Dedifferentiated amniotic fluid mesenchymal stem cell (primary cell): ENCODE data around the gene ZBED6.
"Not testable (repeated sequence)": the region's sequence is repeated elsewhere in the genome, so short reads cannot be mapped to it uniquely, and the experiment has no call there.

ENCODE experiments used
- DNase-seq: peaks from one replicate; pipeline ENCODE4 v3.0.0-alpha.2; 2016; ENCODE audit errors: extremely low spot score

ZBED6 gene

GRCh38 chr1:203781962-203782361 is 13.5 kb upstream of the ZBED6 start:
- DNase-seq, result no peak

DNA sequence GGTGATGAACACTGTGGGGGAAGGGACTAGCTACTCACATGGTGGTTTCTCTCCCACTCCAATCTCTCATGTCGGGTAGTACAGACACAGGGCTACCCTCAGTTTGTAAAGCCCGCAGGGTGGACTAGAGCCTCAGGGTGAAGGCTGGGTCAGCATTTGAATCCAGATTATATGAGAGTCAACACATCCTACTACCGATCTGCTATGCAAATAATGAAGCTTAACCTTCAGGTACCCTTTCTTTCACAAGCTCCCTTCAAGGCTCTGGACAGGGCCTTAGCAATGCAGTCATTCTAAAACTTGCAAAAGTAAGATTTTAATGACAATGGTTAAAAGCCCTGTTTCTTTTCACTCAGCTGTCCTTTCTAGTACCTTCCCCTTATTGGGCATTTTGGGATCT is 5.5 kb upstream of the ZBED6 start:
- no peak for DNase-seq

DNA sequence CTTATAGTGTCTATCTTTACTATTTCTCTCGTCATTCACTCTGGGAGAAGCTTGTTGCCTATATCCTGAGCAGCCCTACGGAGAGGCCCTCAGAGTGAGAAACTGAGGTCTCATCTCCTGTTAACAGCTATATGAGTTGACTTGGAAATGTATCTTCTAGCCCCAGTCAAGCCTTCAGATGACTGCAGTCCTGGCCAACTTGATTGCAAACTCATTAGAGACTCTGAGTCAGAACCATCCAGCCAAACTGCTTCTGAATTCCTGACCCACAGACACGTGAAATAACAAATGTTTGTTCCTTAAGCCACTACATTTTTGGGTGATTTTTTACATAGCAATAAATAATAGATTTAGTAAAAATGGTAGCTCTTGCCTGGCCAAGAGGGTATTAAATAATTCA is 3.9 kb upstream of the ZBED6 start:
- no peak for DNase-seq

GRCh38 chr1:203792486-203792885 is 2.9 kb upstream of the ZBED6 start:
- DNase-seq, result no peak

DNA sequence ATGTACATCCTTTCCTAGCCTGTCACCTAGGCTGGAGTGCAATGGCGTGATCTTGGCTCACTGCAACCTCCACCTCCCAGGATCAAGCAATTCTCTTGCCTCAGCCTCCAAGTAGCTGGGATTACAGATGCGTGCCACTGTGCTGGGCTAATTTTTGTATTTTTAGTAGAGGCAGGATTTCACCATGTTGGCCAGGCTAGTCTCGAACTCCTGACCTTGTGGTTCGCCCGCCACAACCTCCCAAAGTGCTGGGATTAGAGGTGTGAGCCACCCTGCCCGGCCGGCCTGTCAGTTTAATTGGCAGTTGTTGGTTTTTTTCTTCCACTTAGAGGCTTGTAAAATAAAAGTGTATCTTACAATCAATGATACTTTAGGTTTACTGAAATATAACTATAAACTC is 1.9 kb upstream of the ZBED6 start:
- DNase-seq, result not testable (repeated sequence)

- no peak for DNase-seq
Measured at GRCh38 chr1:203794764-203795440, 521 bp upstream of the ZBED6 start.

GRCh38 chr1:203796236-203796605 is 798 bp downstream of the ZBED6 start:
- no peak for DNase-seq

DNA sequence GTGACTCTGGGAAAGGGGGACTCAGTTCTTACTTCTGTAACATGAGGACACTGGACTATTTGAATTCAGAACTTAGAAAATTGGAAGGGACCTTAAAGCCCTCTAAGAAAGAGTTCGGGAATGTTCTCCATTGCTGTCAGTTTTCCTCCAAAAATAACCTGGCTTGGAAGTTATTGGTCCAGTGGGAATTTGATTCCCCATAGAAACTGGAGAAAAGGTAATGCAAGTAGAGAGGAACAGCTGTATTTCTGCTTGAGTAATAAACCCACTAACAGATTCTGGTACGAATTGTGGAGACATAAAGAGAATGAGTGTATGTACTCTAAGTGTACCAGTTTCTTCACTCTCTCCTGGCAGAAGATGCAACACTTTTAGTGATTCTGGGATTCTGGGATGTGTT is 1.8 kb downstream of the ZBED6 start:
- DNase-seq, result no peak

DNA sequence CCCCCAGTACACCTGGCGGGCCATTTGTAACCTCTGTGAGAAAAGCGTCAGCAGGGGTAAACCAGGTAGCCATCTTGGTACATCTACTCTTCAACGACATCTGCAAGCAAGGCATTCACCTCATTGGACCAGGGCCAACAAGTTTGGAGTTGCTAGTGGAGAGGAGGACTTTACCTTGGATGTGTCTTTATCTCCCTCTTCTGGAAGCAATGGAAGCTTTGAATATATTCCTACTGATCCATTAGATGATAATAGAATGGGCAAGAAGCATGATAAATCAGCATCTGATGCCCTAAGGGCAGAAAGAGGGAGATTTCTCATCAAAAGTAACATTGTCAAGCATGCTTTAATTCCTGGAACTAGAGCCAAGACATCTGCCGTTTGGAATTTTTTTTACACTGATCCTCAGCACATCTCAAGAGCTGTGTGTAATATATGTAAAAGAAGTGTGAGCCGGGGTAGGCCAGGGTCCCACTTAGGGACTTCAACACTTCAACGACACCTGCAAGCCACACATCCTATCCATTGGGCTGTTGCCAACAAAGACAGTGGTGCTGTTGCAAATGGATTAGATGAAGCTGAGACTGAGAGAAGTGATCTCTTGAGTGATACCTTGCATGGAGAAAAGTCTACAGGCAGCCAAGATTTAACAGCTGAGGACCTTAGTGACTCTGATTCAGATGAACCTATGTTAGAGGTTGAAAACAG is 2.7 kb downstream of the ZBED6 start:
- DNase-seq, result no peak

GRCh38 chr1:203799157-203799556 is 3.7 kb downstream of the ZBED6 start:
- DNase-seq, result no peak

DNA sequence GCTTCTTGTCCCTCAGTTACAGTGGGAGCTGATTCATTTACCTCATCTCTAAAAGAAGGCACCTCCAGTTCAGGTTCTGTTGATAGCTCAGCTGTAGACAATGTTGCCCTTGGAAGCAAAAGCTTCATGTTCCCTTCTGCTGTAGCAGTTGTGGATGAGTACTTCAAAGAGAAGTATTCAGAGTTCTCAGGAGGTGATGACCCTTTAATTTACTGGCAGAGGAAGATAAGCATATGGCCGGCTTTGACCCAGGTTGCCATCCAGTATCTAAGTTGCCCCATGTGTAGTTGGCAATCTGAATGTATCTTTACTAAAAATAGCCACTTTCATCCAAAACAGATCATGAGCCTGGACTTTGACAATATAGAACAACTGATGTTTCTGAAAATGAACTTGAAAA is 4.5 kb downstream of the ZBED6 start:
- DNase-seq, result no peak

GRCh38 chr1:203805689-203806088 is 10.3 kb downstream of the ZBED6 start:
- no peak for DNase-seq

GRCh38 chr1:203807196-203807595 is 11.8 kb downstream of the ZBED6 start:
- DNase-seq, result peak; percentile 32

- no peak for DNase-seq
Measured at GRCh38 chr1:203813581-203814341, 18.3 kb downstream of the ZBED6 start.

- no peak for DNase-seq
Measured at GRCh38 chr1:203818399-203818798, 23.0 kb downstream of the ZBED6 start.

- DNase-seq, result no peak
Measured at GRCh38 chr1:203823306-203823705, 27.9 kb downstream of the ZBED6 start.

- no peak for DNase-seq
Measured at GRCh38 chr1:203826175-203826574, 30.8 kb downstream of the ZBED6 start.

GRCh38 chr1:203828002-203828401 is 32.6 kb downstream of the ZBED6 start:
- DNase-seq, result no peak

GRCh38 chr1:203828503-203828902 is 33.1 kb downstream of the ZBED6 start:
- DNase-seq, result no peak

GRCh38 chr1:203829247-203829646 is 33.8 kb downstream of the ZBED6 start:
- not testable (repeated sequence) for DNase-seq

DNA sequence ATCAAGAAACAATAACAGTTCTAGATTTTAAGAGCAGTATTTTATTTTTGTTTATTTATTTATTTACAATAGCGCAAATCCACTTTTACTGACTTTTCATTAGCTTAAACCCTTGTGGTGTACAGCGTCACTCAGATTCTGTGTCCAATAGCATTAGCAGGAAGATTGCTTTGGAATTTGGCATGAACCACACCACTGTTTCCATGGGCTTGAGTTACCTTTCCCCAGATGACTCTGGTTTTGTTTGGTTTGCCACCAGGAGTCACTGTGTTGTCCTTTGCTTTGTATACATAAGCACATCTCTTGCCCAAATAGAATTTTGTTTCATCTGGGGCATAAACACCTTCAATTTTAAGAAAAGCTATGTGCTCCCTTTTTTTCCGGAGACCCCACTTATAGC is 40.1 kb downstream of the ZBED6 start:
- DNase-seq, result no peak

GRCh38 chr1:203839081-203839480 is 43.7 kb downstream of the ZBED6 start:
- DNase-seq, result peak; percentile 91
